HEK293 (cell line): ENCODE results near the gene MALAT1.

Experiments used
- CTCF ChIP-seq: fragments of 450-650 bp; formaldehyde crosslinking; IDR thresholded peaks from 2 replicates; pipeline ENCODE4 v1.5.1; 2016; ENCODE audit warnings: missing biosample characterization, missing genetic modification characterization
- INSM2 ChIP-seq: fragments of 450-650 bp; formaldehyde crosslinking; IDR thresholded peaks from 2 replicates; pipeline ENCODE4 v1.5.1; 2016; ENCODE audit warnings: missing biosample characterization, missing genetic modification characterization
- KLF16 ChIP-seq: fragments of 450-650 bp; formaldehyde crosslinking; IDR thresholded peaks from 2 replicates; pipeline ENCODE4 v1.5.1; 2017; ENCODE audit warnings: missing biosample characterization, missing genetic modification characterization
- MZF1 ChIP-seq: fragments of 450-650 bp; formaldehyde crosslinking; IDR thresholded peaks from 2 replicates; pipeline ENCODE4 v1.5.1; 2017; ENCODE audit warnings: missing biosample characterization, missing genetic modification characterization, borderline replicate concordance
- OVOL3 ChIP-seq: fragments of 450-650 bp; formaldehyde crosslinking; IDR thresholded peaks from 2 replicates; pipeline ENCODE4 v1.5.1; 2016; ENCODE audit warnings: missing biosample characterization, missing genetic modification characterization
- SCRT2 ChIP-seq: fragments of 450-650 bp; formaldehyde crosslinking; IDR thresholded peaks from 2 replicates; pipeline ENCODE4 v1.5.1; 2016; ENCODE audit warnings: missing biosample characterization, missing genetic modification characterization
- SETDB1 ChIP-seq: IDR thresholded peaks from one replicate; pipeline ENCODE4 v1.6.1; 2017; ENCODE audit warnings: mild to moderate bottlenecking, low read length, moderate library complexity, mixed read lengths; ENCODE audit not compliant: insufficient read length
- SP3 ChIP-seq: fragments of 450-650 bp; formaldehyde crosslinking; IDR thresholded peaks from 2 replicates; pipeline ENCODE4 v1.5.1; 2016; ENCODE audit warnings: missing biosample characterization, missing genetic modification characterization
- SP7 ChIP-seq: fragments of 450-650 bp; formaldehyde crosslinking; IDR thresholded peaks from 2 replicates; pipeline ENCODE4 v1.5.1; 2016; ENCODE audit warnings: missing biosample characterization, missing genetic modification characterization
- WT1 ChIP-seq: fragments of 450-650 bp; formaldehyde crosslinking; IDR thresholded peaks from 2 replicates; pipeline ENCODE4 v1.5.1; 2016; ENCODE audit warnings: missing biosample characterization, missing genetic modification characterization
- YY1 ChIP-seq: fragments of 450-650 bp; formaldehyde crosslinking; IDR thresholded peaks from 2 replicates; pipeline ENCODE4 v1.5.1; 2018; ENCODE audit warnings: missing biosample characterization, missing genetic modification characterization
- ZBTB1 ChIP-seq: fragments of 450-650 bp; formaldehyde crosslinking; IDR thresholded peaks from 2 replicates; pipeline ENCODE4 v1.5.1; 2016; ENCODE audit warnings: missing biosample characterization, missing genetic modification characterization
- ZBTB7A ChIP-seq: fragments of 450-650 bp; formaldehyde crosslinking; IDR thresholded peaks from 2 replicates; pipeline ENCODE4 v1.5.1; 2016; ENCODE audit warnings: low read depth, missing biosample characterization, missing genetic modification characterization
- ZEB2 ChIP-seq: fragments of 450-650 bp; formaldehyde crosslinking; IDR thresholded peaks from 2 replicates; pipeline ENCODE4 v1.5.1; 2016; ENCODE audit warnings: missing biosample characterization, missing genetic modification characterization
- ZFHX2 ChIP-seq: fragments of 450-650 bp; formaldehyde crosslinking; conservative IDR thresholded peaks from 2 replicates; pipeline ENCODE4 v1.5.1; 2016; ENCODE audit warnings: missing biosample characterization, missing genetic modification characterization
- ZNF19 ChIP-seq: fragments of 450-650 bp; formaldehyde crosslinking; IDR thresholded peaks from 2 replicates; pipeline ENCODE4; 2016; ENCODE audit warnings: missing biosample characterization, missing genetic modification characterization, low read depth
- ZNF416 ChIP-seq: fragments of 450-650 bp; formaldehyde crosslinking; IDR thresholded peaks from 2 replicates; pipeline ENCODE4 v1.5.1; 2016; ENCODE audit warnings: missing biosample characterization, missing genetic modification characterization
- ZNF621 ChIP-seq: fragments of 450-650 bp; formaldehyde crosslinking; IDR thresholded peaks from 2 replicates; pipeline ENCODE4 v1.5.1; 2017; ENCODE audit warnings: missing biosample characterization, missing genetic modification characterization
- ZNF639 ChIP-seq: fragments of 450-650 bp; formaldehyde crosslinking; IDR thresholded peaks from 2 replicates; pipeline ENCODE4 v1.5.1; 2016; ENCODE audit warnings: missing biosample characterization, missing genetic modification characterization
- ZNF645 ChIP-seq: fragments of 450-650 bp; formaldehyde crosslinking; IDR thresholded peaks from 2 replicates; pipeline ENCODE4; 2016; ENCODE audit warnings: missing biosample characterization, missing genetic modification characterization
- ZNF654 ChIP-seq: fragments of 450-650 bp; formaldehyde crosslinking; IDR thresholded peaks from 2 replicates; pipeline ENCODE4 v1.5.1; 2016; ENCODE audit warnings: low read depth, missing biosample characterization, missing genetic modification characterization
- ZNF658 ChIP-seq: fragments of 450-650 bp; formaldehyde crosslinking; IDR thresholded peaks from 2 replicates; pipeline ENCODE4; 2016; ENCODE audit warnings: missing biosample characterization, missing genetic modification characterization
- ZNF660 ChIP-seq: fragments of 450-650 bp; IDR thresholded peaks from 2 replicates; pipeline ENCODE4 v1.5.1; 2018; ENCODE audit warnings: missing biosample characterization, mild to moderate bottlenecking, missing genetic modification characterization
- ZNF677 ChIP-seq: fragments of 450-650 bp; IDR thresholded peaks from 2 replicates; pipeline ENCODE4 v1.5.0; 2018; ENCODE audit warnings: missing biosample characterization, mild to moderate bottlenecking, missing genetic modification characterization, moderate library complexity
- ZNF76 ChIP-seq: fragments of 450-650 bp; formaldehyde crosslinking; IDR thresholded peaks from 2 replicates; pipeline ENCODE4; 2016; ENCODE audit warnings: low read depth, missing biosample characterization, missing genetic modification characterization, borderline replicate concordance
- ZSCAN16 ChIP-seq: fragments of 450-650 bp; formaldehyde crosslinking; IDR thresholded peaks from 2 replicates; pipeline ENCODE4 v1.5.1; 2016; ENCODE audit warnings: missing biosample characterization, missing genetic modification characterization
- TF ChIP-seq, protein P1 (sequence below): fragments of 450-650 bp; formaldehyde crosslinking; IDR thresholded peaks from 2 replicates; pipeline ENCODE4 v1.5.1; 2016; ENCODE audit warnings: missing biosample characterization, missing genetic modification characterization
- TF ChIP-seq, protein P2 (sequence below): fragments of 450-650 bp; formaldehyde crosslinking; IDR thresholded peaks from 2 replicates; pipeline ENCODE4 v1.5.1; 2017; ENCODE audit warnings: missing biosample characterization, mild to moderate bottlenecking, missing genetic modification characterization, moderate library complexity
- TF ChIP-seq, protein P3 (sequence below): fragments of 450-650 bp; IDR thresholded peaks from 2 replicates; pipeline ENCODE4 v1.5.1; 2018; ENCODE audit warnings: missing biosample characterization, mild to moderate bottlenecking, missing genetic modification characterization

Gene MALAT1

GRCh38 chr11:65551572-65552387 lies 52.9 kb downstream of the MALAT1 start (continued):
- TF ChIP-seq ZNF639 (no peak), SP7 (tag by site-specific recombination) (no peak), SETDB1 (no peak), OVOL3 (tag by site-specific recombination) (no peak), KLF16 (tag by site-specific recombination) (no peak), YY1 (tag by site-specific recombination) (no peak), ZEB2 (tag by site-specific recombination) (0 out of 2 replicates have a peak, but pooled peaks have one; percentile 28), ZNF621 (no peak), ZNF645 (no peak), CTCF (tag by site-specific recombination) (peak; percentile 48; the same call in 1 of the 2 replicates), ZNF654 (no peak), ZNF416 (tag by site-specific recombination) (no peak), ZSCAN16 (tag by site-specific recombination) (no peak), WT1 (tag by site-specific recombination) (0 out of 2 replicates have a peak, but pooled peaks have one; percentile 22), ZNF658 (no peak), ZBTB7A (tag by site-specific recombination) (peak; percentile 96), ZNF76 (no peak), ZNF660 (no peak), ZBTB1 (0 out of 2 replicates have a peak, but pooled peaks have one; percentile 30), SCRT2 (tag by site-specific recombination) (no peak), SP3 (tag by site-specific recombination) (no peak), ZNF677 (tag by site-specific recombination) (no peak), ZNF19 (tag by site-specific recombination) (no peak), INSM2 (tag by site-specific recombination) (0 out of 2 replicates have a peak, but pooled peaks have one; percentile 37), ZFHX2 (tag by site-specific recombination) (no peak), MZF1 (tag by site-specific recombination) (no peak)
- TF ChIP-seq, protein P1, sequence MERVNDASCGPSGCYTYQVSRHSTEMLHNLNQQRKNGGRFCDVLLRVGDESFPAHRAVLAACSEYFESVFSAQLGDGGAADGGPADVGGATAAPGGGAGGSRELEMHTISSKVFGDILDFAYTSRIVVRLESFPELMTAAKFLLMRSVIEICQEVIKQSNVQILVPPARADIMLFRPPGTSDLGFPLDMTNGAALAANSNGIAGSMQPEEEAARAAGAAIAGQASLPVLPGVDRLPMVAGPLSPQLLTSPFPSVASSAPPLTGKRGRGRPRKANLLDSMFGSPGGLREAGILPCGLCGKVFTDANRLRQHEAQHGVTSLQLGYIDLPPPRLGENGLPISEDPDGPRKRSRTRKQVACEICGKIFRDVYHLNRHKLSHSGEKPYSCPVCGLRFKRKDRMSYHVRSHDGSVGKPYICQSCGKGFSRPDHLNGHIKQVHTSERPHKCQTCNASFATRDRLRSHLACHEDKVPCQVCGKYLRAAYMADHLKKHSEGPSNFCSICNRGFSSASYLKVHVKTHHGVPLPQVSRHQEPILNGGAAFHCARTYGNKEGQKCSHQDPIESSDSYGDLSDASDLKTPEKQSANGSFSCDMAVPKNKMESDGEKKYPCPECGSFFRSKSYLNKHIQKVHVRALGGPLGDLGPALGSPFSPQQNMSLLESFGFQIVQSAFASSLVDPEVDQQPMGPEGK (tag by site-specific recombination) = no peak
- TF ChIP-seq, protein P2, sequence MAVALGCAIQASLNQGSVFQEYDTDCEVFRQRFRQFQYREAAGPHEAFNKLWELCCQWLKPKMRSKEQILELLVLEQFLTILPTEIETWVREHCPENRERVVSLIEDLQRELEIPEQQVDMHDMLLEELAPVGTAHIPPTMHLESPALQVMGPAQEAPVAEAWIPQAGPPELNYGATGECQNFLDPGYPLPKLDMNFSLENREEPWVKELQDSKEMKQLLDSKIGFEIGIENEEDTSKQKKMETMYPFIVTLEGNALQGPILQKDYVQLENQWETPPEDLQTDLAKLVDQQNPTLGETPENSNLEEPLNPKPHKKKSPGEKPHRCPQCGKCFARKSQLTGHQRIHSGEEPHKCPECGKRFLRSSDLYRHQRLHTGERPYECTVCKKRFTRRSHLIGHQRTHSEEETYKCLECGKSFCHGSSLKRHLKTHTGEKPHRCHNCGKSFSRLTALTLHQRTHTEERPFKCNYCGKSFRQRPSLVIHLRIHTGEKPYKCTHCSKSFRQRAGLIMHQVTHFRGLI (tag by site-specific recombination) = no peak
- TF ChIP-seq, protein P3, sequence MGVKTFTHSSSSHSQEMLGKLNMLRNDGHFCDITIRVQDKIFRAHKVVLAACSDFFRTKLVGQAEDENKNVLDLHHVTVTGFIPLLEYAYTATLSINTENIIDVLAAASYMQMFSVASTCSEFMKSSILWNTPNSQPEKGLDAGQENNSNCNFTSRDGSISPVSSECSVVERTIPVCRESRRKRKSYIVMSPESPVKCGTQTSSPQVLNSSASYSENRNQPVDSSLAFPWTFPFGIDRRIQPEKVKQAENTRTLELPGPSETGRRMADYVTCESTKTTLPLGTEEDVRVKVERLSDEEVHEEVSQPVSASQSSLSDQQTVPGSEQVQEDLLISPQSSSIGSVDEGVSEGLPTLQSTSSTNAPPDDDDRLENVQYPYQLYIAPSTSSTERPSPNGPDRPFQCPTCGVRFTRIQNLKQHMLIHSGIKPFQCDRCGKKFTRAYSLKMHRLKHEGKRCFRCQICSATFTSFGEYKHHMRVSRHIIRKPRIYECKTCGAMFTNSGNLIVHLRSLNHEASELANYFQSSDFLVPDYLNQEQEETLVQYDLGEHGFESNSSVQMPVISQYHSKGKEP (tag by site-specific recombination) = no peak
